Fibroblast of villous mesenchyme (primary cell): Measurements from ENCODE around the gene ANKRD13A. TPM values are rescaled to one million over a fixed set of nuclear protein-coding genes. Genes with fewer than 3 reads are reported as not detected.
"Not testable (repeated sequence)": the region's sequence is repeated elsewhere in the genome, so short reads cannot be mapped to it uniquely, and the experiment has no call there.

Experiments
- DNase-seq: peaks from one replicate; pipeline ENCODE4 v3.0.0-alpha.2; 2010; ENCODE audit warnings: low read depth
- H3K4me3 ChIP-seq: 2 replicates; pipeline ENCODE4 v1.5.1; 2011; ENCODE audit warnings: low read depth, mild to moderate bottlenecking, low read length
- small RNA-seq: library from RNA; depleted of rRNA; stranded (forward); fragments of <200 nt; gene quantifications from one replicate; pipeline ENCODE3, GENCODE V24; 2012
- total RNA-seq: library from RNA; depleted of rRNA; stranded (reverse); fragments of >200 nt; gene quantifications from 2 replicates; pipeline ENCODE4 v1.2.3, GENCODE V29; 2012
- TF ChIP-seq, protein P1 (sequence below): IDR thresholded peaks from 2 replicates; pipeline ENCODE4 v1.5.1; 2012; ENCODE audit warnings: low read depth, mild to moderate bottlenecking, low read length; ENCODE audit not compliant: insufficient read depth

The ANKRD13A gene
- total RNA-seq, 1 donor, result 195 TPM

DNA sequence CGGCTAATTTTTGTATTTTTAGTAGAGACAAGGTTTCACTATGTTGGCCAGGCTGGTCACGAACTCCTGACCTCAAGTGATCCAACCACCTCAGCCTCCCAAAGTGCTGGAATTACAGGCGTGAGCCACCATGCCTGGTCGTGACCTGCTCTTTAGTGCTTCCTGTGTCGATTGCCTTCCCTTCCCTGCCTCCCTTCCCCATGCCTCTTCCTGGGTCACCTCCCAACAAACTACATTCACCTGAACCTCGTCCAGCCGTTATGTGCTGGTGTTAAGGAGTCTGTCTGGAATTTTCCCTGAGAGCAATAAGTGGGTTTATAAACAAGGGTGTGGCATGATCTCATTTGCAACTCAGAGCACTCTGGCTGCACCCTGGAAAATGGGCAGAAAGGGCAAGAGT, 81.2 kb downstream of the ANKRD13A start:
- TF ChIP-seq, protein P1, sequence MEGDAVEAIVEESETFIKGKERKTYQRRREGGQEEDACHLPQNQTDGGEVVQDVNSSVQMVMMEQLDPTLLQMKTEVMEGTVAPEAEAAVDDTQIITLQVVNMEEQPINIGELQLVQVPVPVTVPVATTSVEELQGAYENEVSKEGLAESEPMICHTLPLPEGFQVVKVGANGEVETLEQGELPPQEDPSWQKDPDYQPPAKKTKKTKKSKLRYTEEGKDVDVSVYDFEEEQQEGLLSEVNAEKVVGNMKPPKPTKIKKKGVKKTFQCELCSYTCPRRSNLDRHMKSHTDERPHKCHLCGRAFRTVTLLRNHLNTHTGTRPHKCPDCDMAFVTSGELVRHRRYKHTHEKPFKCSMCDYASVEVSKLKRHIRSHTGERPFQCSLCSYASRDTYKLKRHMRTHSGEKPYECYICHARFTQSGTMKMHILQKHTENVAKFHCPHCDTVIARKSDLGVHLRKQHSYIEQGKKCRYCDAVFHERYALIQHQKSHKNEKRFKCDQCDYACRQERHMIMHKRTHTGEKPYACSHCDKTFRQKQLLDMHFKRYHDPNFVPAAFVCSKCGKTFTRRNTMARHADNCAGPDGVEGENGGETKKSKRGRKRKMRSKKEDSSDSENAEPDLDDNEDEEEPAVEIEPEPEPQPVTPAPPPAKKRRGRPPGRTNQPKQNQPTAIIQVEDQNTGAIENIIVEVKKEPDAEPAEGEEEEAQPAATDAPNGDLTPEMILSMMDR, result no peak
- no peak overlapping the region for H3K4me3 ChIP-seq
- DNase-seq, result no peak

DNA sequence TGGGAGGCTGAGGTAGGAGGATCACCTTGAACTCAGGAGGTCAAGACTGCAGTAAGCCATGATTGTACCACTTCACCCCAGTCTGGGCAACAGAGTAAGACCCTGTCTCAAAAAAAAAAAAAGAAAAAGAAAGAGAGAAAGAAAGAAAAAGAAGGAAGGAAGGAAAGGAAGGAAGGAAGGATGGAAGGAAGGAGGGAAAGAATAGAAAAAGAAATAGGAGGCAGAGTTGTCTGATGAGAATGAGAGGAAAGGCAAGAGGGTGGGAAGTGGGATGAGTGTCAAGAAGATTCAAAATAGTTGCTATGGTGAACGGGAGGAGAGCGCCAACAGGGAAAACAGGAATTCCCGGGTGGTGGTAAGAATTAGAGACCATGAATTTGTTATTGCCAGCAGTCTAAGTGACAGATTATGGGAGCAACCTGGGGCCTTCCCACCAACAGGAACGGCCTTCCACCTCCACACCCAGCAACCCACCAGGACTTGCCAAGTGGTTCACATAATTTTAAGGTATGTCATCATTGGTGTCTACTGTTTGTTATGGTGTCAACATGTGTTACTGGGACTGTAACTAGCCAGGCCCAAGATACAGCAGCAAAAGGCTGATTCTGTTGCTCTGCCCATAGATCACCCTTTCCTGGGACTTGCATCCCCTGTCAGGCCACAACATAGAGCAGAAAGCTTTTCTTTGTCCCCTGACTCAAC, 85.2 kb downstream of the ANKRD13A start:
- DNase-seq, result no peak
- TF ChIP-seq, protein P1, result no peak
- no peak overlapping the region for H3K4me3 ChIP-seq

DNA sequence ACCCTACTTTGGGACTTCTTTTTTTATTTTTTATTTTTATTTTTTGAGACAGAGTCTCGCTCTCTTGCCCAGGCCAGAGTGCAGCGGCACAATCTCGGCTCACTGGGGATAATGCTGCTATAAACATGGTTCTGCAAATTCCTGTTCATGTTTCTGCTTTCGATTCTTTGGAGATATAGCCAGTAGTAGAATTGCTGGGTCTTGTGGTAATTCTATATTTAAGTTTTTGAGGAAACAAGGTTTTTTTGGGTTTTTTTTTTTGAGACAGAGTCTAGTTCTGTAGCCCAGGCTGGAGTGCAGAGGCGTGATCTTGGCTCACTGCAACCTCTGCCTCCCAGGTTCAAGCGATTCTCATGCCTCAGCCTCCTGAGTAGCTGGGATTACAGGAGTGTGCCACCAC, 89.0 kb downstream of the ANKRD13A start:
- DNase-seq, H3K4me3 ChIP-seq: not testable (repeated sequence)

DNA sequence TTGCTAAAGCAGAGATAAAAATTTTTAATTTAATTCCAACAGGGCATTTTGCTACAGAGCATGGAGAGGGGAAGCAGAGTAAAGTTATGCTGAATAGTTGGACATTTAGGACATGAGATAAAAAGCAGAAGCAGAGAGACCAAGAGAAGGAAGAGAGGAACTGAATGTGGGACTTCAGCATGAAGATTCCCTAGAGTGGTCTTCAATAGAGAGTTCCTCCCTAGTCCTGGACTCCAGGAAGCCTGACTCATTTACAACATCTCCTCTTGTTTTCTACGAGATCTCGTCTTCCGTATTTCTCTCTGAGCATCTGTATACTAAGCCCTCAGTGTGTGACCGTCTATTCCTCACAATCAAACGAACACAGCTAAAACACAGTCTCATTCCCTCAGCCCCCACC, 89.7 kb downstream of the ANKRD13A start:
- TF ChIP-seq, protein P1, result no peak
- DNase-seq, result no peak

More for the DNA sequence above, 89.7 kb downstream of the ANKRD13A start:
- no peak overlapping the region for H3K4me3 ChIP-seq

Small RNA genes within 50 kb of the gene (small RNA-seq; reads per million reads assigned to genes)
- not detected for gene AC007546.2

Other genes with a start within 250 kb of the ANKRD13A start
- 0.43 and 0.97 TPM in 2 replicates for gene TRPV4, start 166.0 kb upstream of the ANKRD13A start, total RNA-seq
- gene GLTP, start 118.9 kb upstream of the ANKRD13A start, total RNA-seq, result 50.3 and 52.2 TPM in 2 replicates
- 9.0 and 9.1 TPM in 2 replicates for gene TCHP, start 99.2 kb upstream of the ANKRD13A start, total RNA-seq
- gene GIT2, start 3.1 kb upstream of the ANKRD13A start, total RNA-seq, result 42.5 and 54.4 TPM in 2 replicates
- gene C12orf76, start 49.1 kb downstream of the ANKRD13A start, total RNA-seq, result 6.8 and 9.5 TPM in 2 replicates
- gene IFT81, start 124.9 kb downstream of the ANKRD13A start, total RNA-seq, result 20.6 and 24.2 TPM in 2 replicates